HepG2 (cell line): Measurements from ENCODE around the gene DNAJA3. TPM values are rescaled to one million over a fixed set of nuclear protein-coding genes. Genes with fewer than 3 reads are reported as not detected.

ENCODE experiments used
- ATAC-seq: fragments of 200-7000 bp; cut with Tn5 transposase; 3 replicates; pipeline ENCODE4 v1.9.1; 2020; ENCODE audit warnings: mild to moderate bottlenecking, moderate library complexity
- BruUV-seq: library from RNA; stranded (reverse); fragments of 400-500 nt; replicated peaks from 2 replicates; lab custom pipeline; 2021; lab: Mats Ljungman, UMichigan
- CTCF ChIA-PET: fragments of 300-600 bp; formaldehyde crosslinking; extraction: SDS; loops from one replicate; lab custom pipeline; 2021; ENCODE audit warnings: low total read pairs, inconsistent platforms, low intra/inter-chr PET ratio; lab: Yijun Ruan, JAX
- POLR2A ChIA-PET: fragments of 350-600 bp; sonication (Branson Sonifier 250); formaldehyde crosslinking; loops from one replicate; lab custom pipeline; 2020; ENCODE audit warnings: antibody characterized with exemption, inconsistent platforms; lab: Yijun Ruan, JAX
- DNase-seq: peaks from one replicate; pipeline ENCODE4 v3.0.0-alpha.2; 2015; ENCODE audit warnings: low spot score
- FAIRE-seq: peaks from 3 replicates; lab custom pipeline; 2011; peaks lifted over from hg19 to GRCh38; lab: Jason Lieb, UNC
- H2AFZ ChIP-seq: one replicate; pipeline ENCODE4 v1.6.1; 2011; ENCODE audit warnings: low read length, inconsistent platforms
- H3K27ac ChIP-seq: fragments of 300-600 bp; 3 replicates; pipeline ENCODE4 v1.8.0; 2011; ENCODE audit warnings: mixed run types, mild to moderate bottlenecking, mixed read lengths, low read length, inconsistent platforms; ENCODE audit not compliant: insufficient read depth; ENCODE audit errors: extremely low read length
- H3K27me3 ChIP-seq, 2 experiments: fragments of 200-600 bp in 1 of 2; 2 replicates in 1 of 2; 3 replicates in 1 of 2; pipeline versions ENCODE4 v1.6.0 to v1.8.0; 2011; ENCODE audit warnings: low read length in 2 of 2, mild to moderate bottlenecking in 2 of 2, moderate library complexity in 2 of 2, inconsistent platforms in 1 of 2; ENCODE audit not compliant: insufficient read depth in 2 of 2, control insufficient read depth in 1 of 2
- H3K36me3 ChIP-seq, 2 experiments: fragments of 200-600 bp in 1 of 2; replicated peaks in 1 of 2; 2 replicates in 1 of 2; 3 replicates in 1 of 2; pipeline versions ENCODE4 v1.5.1 to v1.8.0; 2011; ENCODE audit warnings: low read length in 2 of 2, inconsistent platforms in 1 of 2; ENCODE audit not compliant: insufficient read depth in 2 of 2, control insufficient read depth in 1 of 2
- H3K4me1 ChIP-seq: 2 replicates; pipeline ENCODE4 v1.5.1; 2012; ENCODE audit warnings: low read length, inconsistent platforms; ENCODE audit not compliant: insufficient read depth
- H3K4me2 ChIP-seq: 2 replicates; pipeline ENCODE4 v1.6.0; 2011; ENCODE audit warnings: low read depth, low read length, inconsistent platforms
- H3K4me3 ChIP-seq, 3 experiments: fragments of 200-600 bp in 1 of 3; sonication (generic), shearing (Covaris generic) in 1 of 3; replicated peaks in 1 of 3; 2 replicates each; pipeline ENCODE4 v1.5.1; 2011 to 2016; ENCODE audit warnings: low read length in 3 of 3, inconsistent platforms in 2 of 3, low read depth in 2 of 3, mild to moderate bottlenecking in 2 of 3, control low read depth in 1 of 3, mixed read lengths in 1 of 3; ENCODE audit not compliant: insufficient read depth in 1 of 3
- H3K79me2 ChIP-seq: one replicate; pipeline ENCODE4 v1.6.1; 2011; ENCODE audit warnings: low read length, inconsistent platforms; ENCODE audit not compliant: insufficient read depth
- H3K9ac ChIP-seq: 2 replicates; pipeline ENCODE4 v1.6.0; 2011; ENCODE audit warnings: mild to moderate bottlenecking, low read depth, low read length, inconsistent platforms; ENCODE audit not compliant: insufficient read depth
- H3K9me3 ChIP-seq: 2 replicates; pipeline ENCODE4 v1.5.1; 2012; ENCODE audit warnings: mild to moderate bottlenecking, low read length
- H4K20me1 ChIP-seq: 2 replicates; pipeline ENCODE4 v1.6.0; 2011; ENCODE audit warnings: inconsistent platforms, mild to moderate bottlenecking, low read length, moderate library complexity; ENCODE audit not compliant: insufficient read depth
- ETS1 ChIP-seq: sonication (generic); formaldehyde crosslinking; IDR thresholded peaks from 2 replicates; pipeline ENCODE4 v1.4.0; 2020; ENCODE audit warnings: missing genetic modification reagents
- HIVEP1 ChIP-seq: sonication (generic); formaldehyde crosslinking; IDR thresholded peaks from 2 replicates; pipeline ENCODE4 v1.4.0; 2020; ENCODE audit warnings: mild to moderate bottlenecking, missing genetic modification reagents
- IRF1 ChIP-seq: sonication (generic); formaldehyde crosslinking; IDR thresholded peaks from 2 replicates; pipeline ENCODE4 v1.4.0; 2020; ENCODE audit warnings: low read depth, mild to moderate bottlenecking, missing genetic modification reagents
- RAD51 ChIP-seq: fragments of 450-650 bp; IDR thresholded peaks from 2 replicates; pipeline ENCODE4 v1.6.1; 2016; ENCODE audit warnings: borderline replicate concordance
- SCMH1 ChIP-seq: sonication (generic); formaldehyde crosslinking; IDR thresholded peaks from 2 replicates; pipeline ENCODE4 v1.9.0; 2021; ENCODE audit warnings: missing genetic modification reagents, mild to moderate bottlenecking, borderline replicate concordance
- SMARCE1 ChIP-seq: fragments of 450-650 bp; IDR thresholded peaks from 2 replicates; pipeline ENCODE4 v1.6.1; 2017; ENCODE audit warnings: borderline replicate concordance
- ZNF264 ChIP-seq: sonication (generic); formaldehyde crosslinking; IDR thresholded peaks from 2 replicates; pipeline ENCODE4 v1.4.0; 2020; ENCODE audit warnings: missing genetic modification reagents
- ZNF329 ChIP-seq: sonication (generic); formaldehyde crosslinking; IDR thresholded peaks from 2 replicates; pipeline ENCODE4 v1.9.0; 2021; ENCODE audit warnings: low read depth, mild to moderate bottlenecking, missing genetic modification reagents
- ZNF512B ChIP-seq: sonication (generic); formaldehyde crosslinking; IDR thresholded peaks from 2 replicates; pipeline ENCODE4 v1.5.1; 2020; ENCODE audit warnings: missing genetic modification reagents, mild to moderate bottlenecking, borderline replicate concordance
- ZNF703 ChIP-seq: sonication (generic); formaldehyde crosslinking; IDR thresholded peaks from 2 replicates; pipeline ENCODE4 v1.5.1; 2020; ENCODE audit warnings: missing genetic modification reagents, mild to moderate bottlenecking, moderate library complexity, borderline replicate concordance
- ZNF83 ChIP-seq: sonication (generic); formaldehyde crosslinking; IDR thresholded peaks from 2 replicates; pipeline ENCODE4 v1.4.0; 2020; ENCODE audit warnings: missing genetic modification reagents, mild to moderate bottlenecking, borderline replicate concordance
- ZSCAN9 ChIP-seq: IDR thresholded peaks from 2 replicates; pipeline ENCODE4 v1.6.1; 2016; ENCODE audit warnings: borderline replicate concordance
- WGBS: methylation state at CpG from one replicate; pipeline ENCODE4 v1.1.6; 2017; ENCODE audit warnings: low lambda C conversion rate; 5-methylcytosine and 5-hydroxymethylcytosine counted together
- in situ Hi-C: cut with HindIII; loops from 2 replicates; pipeline ENCODE4 v1.10.0; 2017; ENCODE audit warnings: low pct_unique_long_range_greater_than_20kb; ENCODE audit not compliant: extremely low pct_ligation_motif_present
- intact Hi-C: fragments of 100-400 bp; cut with micrococcal nuclease; formaldehyde crosslinking; loops from one replicate; pipeline ENCODE4 v1.10.0; 2022; ENCODE audit not compliant: unreplicated experiment
- polyA plus RNA-seq, 8 experiments: library from polyadenylated mRNA; depleted of rRNA in 3 of 8; stranded (reverse) in 7 of 8; unstranded in 1 of 8; fragments of >200 nt; fragmentation: Illumina TruSeq in 4 of 8; extraction: Trizol in 4 of 8; gene quantifications; 2 replicates each; pipeline versions ENCODE4 v1.2.1 to v1.2.3, GENCODE V29; 2011 to 2016; ENCODE audit warnings: low read depth in 4 of 8, missing spikeins in 1 of 8, mixed read lengths in 1 of 8; ENCODE audit not compliant: insufficient read depth in 1 of 8
- total RNA-seq, 5 experiments: library from RNA; depleted of rRNA; stranded (reverse); fragments of >200 nt; fragmentation: Illumina TruSeq; extraction: Trizol; gene quantifications; 2 replicates each; pipeline ENCODE4 v1.2.3, GENCODE V29; 2016; ENCODE audit warnings: low read depth in 1 of 5
- TF ChIP-seq, protein P1 (sequence below): sonication (generic); IDR thresholded peaks from 2 replicates; pipeline ENCODE4 v1.6.1; 2016; ENCODE audit warnings: low read depth, borderline replicate concordance
- TF ChIP-seq, protein P2 (sequence below): sonication (generic); formaldehyde crosslinking; IDR thresholded peaks from 2 replicates; pipeline ENCODE4 v1.4.0; 2020; ENCODE audit warnings: low read depth, missing genetic modification reagents

The DNAJA3 gene
- total and polyA plus RNA-seq, 2 of the 13 experiments (the other 11 are each of a cell fraction or from before 2014, with no cell fraction given): 77.0 to 83.3 TPM

GRCh38 chr16:4412854-4413253 lies 12.8 kb upstream of the DNAJA3 start:
- Histone ChIP-seq H3K9ac (no peak overlapping the region), H3K79me2 (peaks cover 14% of the 10 kb centered on the region), H3K9me3 (no peaks in the 10 kb centered on the region), H3K4me3 (no peak overlapping the region), H3K27me3 (no peaks in the 10 kb centered on the region; a peak in 1 of 5 replicates), H3K4me1 (peaks cover 19% of the 10 kb centered on the region), H3K27ac (no peak overlapping the region), H3K4me2 (no peak overlapping the region), H4K20me1 (no peaks in the 10 kb centered on the region), H3K36me3 (peaks cover 4 to 17% of the 10 kb centered on the region in 2 experiments; a peak in 3 of 5 replicates), H2AFZ (no peak overlapping the region)
- intact Hi-C loops (no loop called here), in situ Hi-C loops (no loop called here)
- 98% methylated on average over 4 of the region's 4 CpGs for WGBS
- DNase-seq: no peak
- no TSS peak for BruUV-seq
- no peak for ATAC-seq
- FAIRE-seq: no peak
- CTCF ChIA-PET: no interaction called here
- POLR2A ChIA-PET: no interaction called here
- TF ChIP-seq ZNF512B (CRISPR knock-in tag) (no peak), RAD51 (no peak), ETS1 (no peak), HIVEP1 (CRISPR knock-in tag) (no peak), ZNF83 (no peak), SMARCE1 (no peak), ZSCAN9 (CRISPR knock-in tag) (no peak), ZNF703 (CRISPR knock-in tag) (no peak), ZNF264 (CRISPR knock-in tag) (no peak), IRF1 (CRISPR knock-in tag) (no peak), ZNF329 (CRISPR knock-in tag) (no peak), SCMH1 (no peak)
- TF ChIP-seq, protein P1, sequence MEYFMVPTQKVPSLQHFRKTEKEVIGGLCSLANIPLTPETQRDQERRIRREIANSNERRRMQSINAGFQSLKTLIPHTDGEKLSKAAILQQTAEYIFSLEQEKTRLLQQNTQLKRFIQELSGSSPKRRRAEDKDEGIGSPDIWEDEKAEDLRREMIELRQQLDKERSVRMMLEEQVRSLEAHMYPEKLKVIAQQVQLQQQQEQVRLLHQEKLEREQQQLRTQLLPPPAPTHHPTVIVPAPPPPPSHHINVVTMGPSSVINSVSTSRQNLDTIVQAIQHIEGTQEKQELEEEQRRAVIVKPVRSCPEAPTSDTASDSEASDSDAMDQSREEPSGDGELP: no peak
- TF ChIP-seq, protein P2, sequence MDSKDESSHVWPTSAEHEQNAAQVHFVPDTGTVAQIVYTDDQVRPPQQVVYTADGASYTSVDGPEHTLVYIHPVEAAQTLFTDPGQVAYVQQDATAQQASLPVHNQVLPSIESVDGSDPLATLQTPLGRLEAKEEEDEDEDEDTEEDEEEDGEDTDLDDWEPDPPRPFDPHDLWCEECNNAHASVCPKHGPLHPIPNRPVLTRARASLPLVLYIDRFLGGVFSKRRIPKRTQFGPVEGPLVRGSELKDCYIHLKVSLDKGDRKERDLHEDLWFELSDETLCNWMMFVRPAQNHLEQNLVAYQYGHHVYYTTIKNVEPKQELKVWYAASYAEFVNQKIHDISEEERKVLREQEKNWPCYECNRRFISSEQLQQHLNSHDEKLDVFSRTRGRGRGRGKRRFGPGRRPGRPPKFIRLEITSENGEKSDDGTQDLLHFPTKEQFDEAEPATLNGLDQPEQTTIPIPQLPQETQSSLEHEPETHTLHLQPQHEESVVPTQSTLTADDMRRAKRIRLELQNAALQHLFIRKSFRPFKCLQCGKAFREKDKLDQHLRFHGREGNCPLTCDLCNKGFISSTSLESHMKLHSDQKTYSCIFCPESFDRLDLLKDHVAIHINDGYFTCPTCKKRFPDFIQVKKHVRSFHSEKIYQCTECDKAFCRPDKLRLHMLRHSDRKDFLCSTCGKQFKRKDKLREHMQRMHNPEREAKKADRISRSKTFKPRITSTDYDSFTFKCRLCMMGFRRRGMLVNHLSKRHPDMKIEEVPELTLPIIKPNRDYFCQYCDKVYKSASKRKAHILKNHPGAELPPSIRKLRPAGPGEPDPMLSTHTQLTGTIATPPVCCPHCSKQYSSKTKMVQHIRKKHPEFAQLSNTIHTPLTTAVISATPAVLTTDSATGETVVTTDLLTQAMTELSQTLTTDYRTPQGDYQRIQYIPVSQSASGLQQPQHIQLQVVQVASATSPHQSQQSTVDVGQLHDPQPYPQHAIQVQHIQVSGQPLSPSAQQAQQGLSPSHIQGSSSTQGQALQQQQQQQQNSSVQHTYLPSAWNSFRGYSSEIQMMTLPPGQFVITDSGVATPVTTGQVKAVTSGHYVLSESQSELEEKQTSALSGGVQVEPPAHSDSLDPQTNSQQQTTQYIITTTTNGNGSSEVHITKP: no peak
